ENCODE data around the gene PTTG1IP. TPM values are rescaled to one million over a fixed set of nuclear protein-coding genes. Genes with fewer than 3 reads are reported as not detected.
"Not testable (repeated sequence)": the region's sequence is repeated elsewhere in the genome, so short reads cannot be mapped to it uniquely, and the experiment has no call there.

PTTG1IP gene
- polyA plus RNA-seq, 12 donors: 115 to 170 (median 129) TPM; not detected in 1

- no peak for DNase-seq
Observed at GRCh38 chr21:44847261-44848056, 26.0 kb downstream of the PTTG1IP start.

GRCh38 chr21:44846485-44847260 is 26.8 kb downstream of the PTTG1IP start:
- peak; percentile 34 for DNase-seq

GRCh38 chr21:44846224-44846484 is 27.3 kb downstream of the PTTG1IP start:
- DNase-seq: no peak

GRCh38 chr21:44845418-44846223 is 27.9 kb downstream of the PTTG1IP start:
- peak; percentile 41 for DNase-seq

GRCh38 chr21:44844256-44844655 is 29.2 kb downstream of the PTTG1IP start:
- no peak for DNase-seq

- no peak for DNase-seq
Observed at GRCh38 chr21:44842721-44843445, 30.6 kb downstream of the PTTG1IP start.

GRCh38 chr21:44842087-44842486 is 31.4 kb downstream of the PTTG1IP start:
- DNase-seq: no peak

- no peak for DNase-seq
Observed at GRCh38 chr21:44840771-44841170, 32.7 kb downstream of the PTTG1IP start.

- DNase-seq: no peak
Observed at GRCh38 chr21:44838951-44839350, 34.5 kb downstream of the PTTG1IP start.

- no peak for DNase-seq
Observed at GRCh38 chr21:44838039-44838895, 35.2 kb downstream of the PTTG1IP start.

GRCh38 chr21:44837537-44837936 is 36.0 kb downstream of the PTTG1IP start:
- no peak for DNase-seq

GRCh38 chr21:44836666-44837471 is 36.6 kb downstream of the PTTG1IP start:
- no peak for DNase-seq

- no peak for DNase-seq
Observed at GRCh38 chr21:44836349-44836665, 37.2 kb downstream of the PTTG1IP start.

GRCh38 chr21:44835647-44835973 is 37.9 kb downstream of the PTTG1IP start:
- DNase-seq: no peak

GRCh38 chr21:44834951-44835646 is 38.4 kb downstream of the PTTG1IP start:
- no peak for DNase-seq

- DNase-seq: no peak
Observed at GRCh38 chr21:44834231-44834950, 39.1 kb downstream of the PTTG1IP start.

GRCh38 chr21:44833663-44834062 is 39.8 kb downstream of the PTTG1IP start:
- DNase-seq: no peak

GRCh38 chr21:44832516-44833255 is 40.8 kb downstream of the PTTG1IP start:
- not testable (repeated sequence) for DNase-seq

Data from muscle of arm (tissue), 12 donors.